CD14-positive monocyte (primary cell): Measurements from ENCODE around the gene POU2F2. TPM values are rescaled to one million over a fixed set of nuclear protein-coding genes. Genes with fewer than 3 reads are reported as not detected.

Experiments
- DNase-seq, 3 donors: peaks; one replicate each; pipeline ENCODE4 v3.0.0-alpha.2; 2011 to 2022
- H2AFZ ChIP-seq: 2 replicates; pipeline ENCODE4 v1.6.0; 2012; ENCODE audit warnings: mild to moderate bottlenecking, low read depth, low read length, inconsistent platforms; ENCODE audit not compliant: insufficient read depth, poor library complexity, severe bottlenecking
- H3K27ac ChIP-seq, 2 donors: 1 replicate in 1 of 2; 2 replicates in 1 of 2; pipeline ENCODE4 v1.5.1; 2012 to 2013; ENCODE audit warnings: low read length in 2 of 2, control low read depth in 1 of 2, inconsistent platforms in 1 of 2, low read depth in 1 of 2, mild to moderate bottlenecking in 1 of 2
- H3K27me3 ChIP-seq, 2 donors: one replicate each; pipeline versions ENCODE4 v1.6.0 to v1.6.1; 2011 to 2013; ENCODE audit warnings: low read length in 2 of 2; ENCODE audit not compliant: control insufficient read depth in 2 of 2, insufficient read depth in 2 of 2
- H3K36me3 ChIP-seq, 2 donors: replicated peaks in 1 of 2; 1 replicate in 1 of 2; 2 replicates in 1 of 2; pipeline versions ENCODE4 v1.5.1 to v1.6.1; 2012 to 2013; ENCODE audit warnings: low read length in 2 of 2, control low read depth in 1 of 2, inconsistent platforms in 1 of 2, mild to moderate bottlenecking in 1 of 2; ENCODE audit not compliant: insufficient read depth in 2 of 2, control insufficient read depth in 1 of 2
- H3K4me1 ChIP-seq, 2 donors: 1 replicate in 1 of 2; 2 replicates in 1 of 2; pipeline versions ENCODE4 v1.5.1 to v1.6.1; 2012 to 2013; ENCODE audit warnings: low read length in 2 of 2, control low read depth in 1 of 2, inconsistent platforms in 1 of 2, mild to moderate bottlenecking in 1 of 2, moderate library complexity in 1 of 2; ENCODE audit not compliant: insufficient read depth in 2 of 2, control insufficient read depth in 1 of 2
- H3K4me2 ChIP-seq: replicated peaks from 2 replicates; pipeline ENCODE3; 2012; ENCODE audit warnings: low read length, moderate library complexity, mild to moderate bottlenecking; ENCODE audit not compliant: poor library complexity, severe bottlenecking; ENCODE audit errors: extremely low read depth
- H3K4me3 ChIP-seq, 3 experiments: fragments of 200-600 bp in 1 of 3; sonication (generic) in 1 of 3; replicated peaks in 1 of 3; 1 replicate in 2 of 3; 2 replicates in 1 of 3; pipeline ENCODE4 v1.5.1; 2011 to 2013; ENCODE audit warnings: low read length in 3 of 3, mild to moderate bottlenecking in 3 of 3, control low read depth in 2 of 3, low read depth in 2 of 3, inconsistent platforms in 1 of 3, moderate library complexity in 1 of 3
- H3K79me2 ChIP-seq: 2 replicates; pipeline ENCODE4 v1.6.0; 2012; ENCODE audit warnings: mild to moderate bottlenecking, control low read depth, inconsistent platforms, low read length, moderate library complexity; ENCODE audit not compliant: insufficient read depth
- H3K9ac ChIP-seq: 2 replicates; pipeline ENCODE4 v1.6.0; 2017; ENCODE audit warnings: low read length, mild to moderate bottlenecking; ENCODE audit not compliant: insufficient read depth, poor library complexity, severe bottlenecking
- H3K9me3 ChIP-seq, 2 donors: replicated peaks in 1 of 2; 1 replicate in 1 of 2; 2 replicates in 1 of 2; pipeline versions ENCODE4 v1.5.1 to v1.6.1; 2012 to 2013; ENCODE audit warnings: low read length in 2 of 2, control low read depth in 1 of 2; ENCODE audit not compliant: control insufficient read depth in 1 of 2, insufficient read depth in 1 of 2
- H4K20me1 ChIP-seq: 2 replicates; pipeline ENCODE4 v1.6.0; 2012; ENCODE audit warnings: mild to moderate bottlenecking, low read length, control low read depth, moderate library complexity; ENCODE audit not compliant: insufficient read depth
- H3K27ac Mint-ChIP-seq, 7 donors: one replicate each; pipeline ENCODE4 v1.8.0; 2020; ENCODE audit warnings: mild to moderate bottlenecking in 7 of 7, mixed read lengths in 7 of 7, moderate library complexity in 6 of 7, inconsistent platforms in 2 of 7
- H3K27me3 Mint-ChIP-seq, 3 donors: one replicate each; pipeline ENCODE4 v1.8.0; 2021 to 2022; ENCODE audit warnings: low read depth in 3 of 3, mild to moderate bottlenecking in 3 of 3, mixed read lengths in 3 of 3, moderate library complexity in 3 of 3, inconsistent platforms in 1 of 3
- H3K36me3 Mint-ChIP-seq, 2 donors: one replicate each; pipeline ENCODE4 v1.8.0; 2020; ENCODE audit warnings: mixed read lengths in 2 of 2, inconsistent platforms in 1 of 2, mild to moderate bottlenecking in 1 of 2
- H3K4me1 Mint-ChIP-seq: one replicate; pipeline ENCODE4 v1.8.0; 2020; ENCODE audit warnings: mild to moderate bottlenecking, mixed read lengths
- H3K4me3 Mint-ChIP-seq, 2 donors: one replicate each; pipeline ENCODE4 v1.8.0; 2020; ENCODE audit warnings: mild to moderate bottlenecking in 2 of 2, mixed read lengths in 2 of 2, moderate library complexity in 1 of 2
- H3K9me3 Mint-ChIP-seq, 7 donors: one replicate each; pipeline ENCODE4 v1.8.0; 2020 to 2022; ENCODE audit warnings: mixed read lengths in 7 of 7, mild to moderate bottlenecking in 6 of 7, moderate library complexity in 6 of 7, inconsistent platforms in 2 of 7
- CTCF ChIP-seq: fragments of 200-600 bp; IDR thresholded peaks from one replicate; pipeline ENCODE4 v1.8.0; 2022; ENCODE audit warnings: antibody characterized with exemption, mild to moderate bottlenecking
- WGBS: methylation state at CpG from one replicate; pipeline ENCODE4 v1.1.5; 2013; ENCODE audit warnings: missing lambda C conversion rate; ENCODE audit not compliant: insufficient coverage; 5-methylcytosine and 5-hydroxymethylcytosine counted together
- intact Hi-C, 2 donors: fragments of 100-400 bp; cut with micrococcal nuclease; formaldehyde crosslinking; loops; one replicate each; pipeline versions ENCODE4 v1.15.0 to v1.15.1; 2023
- polyA plus RNA-seq, 3 donors: library from polyadenylated mRNA; depleted of rRNA in 1 of 3; unstranded in 2 of 3; stranded (reverse) in 1 of 3; fragments of 300-500 nt in 2 of 3; fragments of >200 nt in 1 of 3; fragmentation: Illumina TruSeq in 2 of 3; gene quantifications; 1 replicate in 2 of 3; 2 replicates in 1 of 3; pipeline ENCODE4 v1.2.3, GENCODE V29; 2012 to 2021

The POU2F2 gene
- polyA plus RNA-seq, 3 donors: 20.0 to 147 (median 28.2) TPM

GRCh38 chr19:42068756-42069571, 63.3 kb downstream of the POU2F2 start:
- DNase-seq: no peak
- H3K27me3 ChIP-seq: peaks cover 0 to 21% of the 10 kb centered on the region in 2 donors
- H3K79me2 ChIP-seq: no peaks in the 10 kb centered on the region
- no peaks in the 10 kb centered on the region for H3K9me3 ChIP-seq
- H3K27ac ChIP-seq: no peak overlapping the region
- no peak overlapping the region for H3K4me3 Mint-ChIP-seq
- H3K36me3 Mint-ChIP-seq: no peaks in the 10 kb centered on the region
- peak overlapping the region; percentile 59 for H2AFZ ChIP-seq
- intact Hi-C loops: no loop called here
- under 1% methylated on average over 23 of the region's 29 CpGs for WGBS
- H3K4me1 ChIP-seq: peaks cover 18 to 19% of the 10 kb centered on the region in 2 donors
- peak overlapping the region; percentile 71 for H3K4me2 ChIP-seq
- H3K9me3 Mint-ChIP-seq: peaks cover 0 to 3% (median 0%) of the 10 kb centered on the region in 7 donors
- no peak for TF ChIP-seq CTCF
- peaks cover 0 to 10% (median 8%) of the 10 kb centered on the region in 3 donors for H3K27me3 Mint-ChIP-seq
- H3K9ac ChIP-seq: peak overlapping the region; percentile 42
- peak overlapping the region in 2 of 3 experiments; percentile 4 to 63 for H3K4me3 ChIP-seq
- H3K4me1 Mint-ChIP-seq: peaks cover 4% of the 10 kb centered on the region
- no peaks in the 10 kb centered on the region for H4K20me1 ChIP-seq
- H3K27ac Mint-ChIP-seq: no peak overlapping the region
- no peaks in the 10 kb centered on the region for H3K36me3 ChIP-seq

- Histone ChIP-seq H3K9ac (no peak overlapping the region), H3K27me3 (peaks cover 0 to 21% of the 10 kb centered on the region in 2 donors), H4K20me1 (no peaks in the 10 kb centered on the region), H3K27ac (no peak overlapping the region), H3K79me2 (no peaks in the 10 kb centered on the region), H3K9me3 (no peaks in the 10 kb centered on the region), H2AFZ (peak overlapping the region; percentile 59), H3K4me1 (peaks cover 18 to 19% of the 10 kb centered on the region in 2 donors), H3K4me3 (no peak overlapping the region), H3K36me3 (no peaks in the 10 kb centered on the region), H3K4me2 (peak overlapping the region; percentile 71)
- no peak for TF ChIP-seq CTCF
- intact Hi-C loops: no loop called here
- Mint-ChIP-seq H3K27ac (no peak overlapping the region), H3K9me3 (peaks cover 0 to 3% (median 0%) of the 10 kb centered on the region in 7 donors), H3K4me3 (no peak overlapping the region), H3K27me3 (peaks cover 0 to 10% (median 8%) of the 10 kb centered on the region in 3 donors), H3K4me1 (peaks cover 4% of the 10 kb centered on the region), H3K36me3 (no peaks in the 10 kb centered on the region)
- 41% methylated on average over 7 of the region's 8 CpGs for WGBS
- no peak for DNase-seq
These were observed 63.9 kb downstream of the POU2F2 start for GRCh38 chr19:42068361-42068755.
